Neural progenitor cell (in vitro differentiated cells): ENCODE results near the gene ST3GAL4. TPM values are rescaled to one million over a fixed set of nuclear protein-coding genes. Genes with fewer than 3 reads are reported as not detected.
A peak's percentile ranks its signal among the peaks of the same experiment; 100 is the strongest.

Experiments
- DNase-seq: peaks from one replicate; pipeline ENCODE4 v3.0.0-alpha.2; 2016; ENCODE audit warnings: low spot score
- H2AFZ ChIP-seq: fragments of 200-600 bp; sonication (generic); replicated peaks from 2 replicates; pipeline ENCODE4 v1.6.1; 2016; ENCODE audit warnings: antibody characterized with exemption
- H3F3A ChIP-seq: fragments of 200-600 bp; sonication (generic); 2 replicates; pipeline ENCODE4 v1.6.1; 2016; ENCODE audit warnings: antibody characterized with exemption, low read depth
- H3K27ac ChIP-seq: fragments of 200-600 bp; sonication (generic); 2 replicates; pipeline ENCODE4 v1.5.1; 2016; ENCODE audit warnings: mild to moderate bottlenecking
- H3K27me3 ChIP-seq: fragments of 200-600 bp; sonication (generic); 2 replicates; pipeline ENCODE4 v1.6.1; 2016; ENCODE audit warnings: mild to moderate bottlenecking, moderate library complexity
- H3K36me3 ChIP-seq: fragments of 200-600 bp; sonication (generic); 2 replicates; pipeline ENCODE4 v1.5.1; 2016
- H3K4me1 ChIP-seq: fragments of 200-600 bp; sonication (generic); 2 replicates; pipeline ENCODE4 v1.6.1; 2016; ENCODE audit warnings: mixed run types
- H3K4me2 ChIP-seq: fragments of 200-600 bp; sonication (generic); 2 replicates; pipeline ENCODE4 v1.6.1; 2016
- H3K4me3 ChIP-seq: fragments of 200-600 bp; sonication (generic); 2 replicates; pipeline ENCODE4 v1.5.1; 2016
- H3K79me2 ChIP-seq: fragments of 200-600 bp; sonication (generic); 2 replicates; pipeline ENCODE4 v1.6.1; 2016; ENCODE audit warnings: low read depth
- H3K9ac ChIP-seq: fragments of 200-600 bp; sonication (generic); 2 replicates; pipeline ENCODE4 v1.6.1; 2016
- H3K9me3 ChIP-seq: fragments of 200-600 bp; sonication (generic); 2 replicates; pipeline ENCODE4 v1.5.1; 2016; ENCODE audit warnings: low read depth
- H4K20me1 ChIP-seq: fragments of 200-600 bp; sonication (generic); 2 replicates; pipeline ENCODE4 v1.6.1; 2016; ENCODE audit warnings: low read depth
- H3K27ac Mint-ChIP-seq: 3 replicates; pipeline ENCODE4 v1.8.0; 2021; ENCODE audit warnings: mixed read lengths
- H3K27me3 Mint-ChIP-seq: 2 replicates; pipeline ENCODE4 v1.8.0; 2022; ENCODE audit warnings: low read depth, mild to moderate bottlenecking, inconsistent platforms, moderate library complexity, mixed read lengths; ENCODE audit not compliant: insufficient read depth
- H3K36me3 Mint-ChIP-seq: 3 replicates; pipeline ENCODE4 v1.8.0; 2021; ENCODE audit warnings: mixed read lengths
- H3K4me1 Mint-ChIP-seq: 3 replicates; pipeline ENCODE4 v1.8.0; 2021; ENCODE audit warnings: mixed read lengths
- H3K4me3 Mint-ChIP-seq: 3 replicates; pipeline ENCODE4 v1.8.0; 2021; ENCODE audit warnings: mild to moderate bottlenecking, moderate library complexity, mixed read lengths
- H3K9me3 Mint-ChIP-seq: 3 replicates; pipeline ENCODE4 v1.8.0; 2020; ENCODE audit warnings: mixed read lengths
- EZH2 ChIP-seq: fragments of 200-600 bp; sonication (generic); IDR thresholded peaks from 2 replicates; pipeline ENCODE4 v1.6.1; 2017; ENCODE audit warnings: antibody characterized with exemption, mild to moderate bottlenecking, moderate library complexity
- EZH2phosphoT487 ChIP-seq: fragments of 200-600 bp; sonication (generic); IDR thresholded peaks from 2 replicates; pipeline ENCODE4 v1.6.1; 2017; ENCODE audit warnings: antibody characterized with exemption
- total RNA-seq: library from RNA; depleted of rRNA; stranded (reverse); fragments of >200 nt; gene quantifications from 2 replicates; pipeline ENCODE4 v1.2.3, GENCODE V29; 2015; ENCODE audit warnings: low replicate concordance
- TF ChIP-seq, protein P1 (sequence below): fragments of 200-600 bp; sonication (generic); IDR thresholded peaks from 2 replicates; pipeline ENCODE4 v1.5.1; 2017; ENCODE audit warnings: antibody characterized with exemption, mild to moderate bottlenecking

The ST3GAL4 gene
- total RNA-seq, 1 donor from 2014 or later = 13.0 TPM

DNA sequence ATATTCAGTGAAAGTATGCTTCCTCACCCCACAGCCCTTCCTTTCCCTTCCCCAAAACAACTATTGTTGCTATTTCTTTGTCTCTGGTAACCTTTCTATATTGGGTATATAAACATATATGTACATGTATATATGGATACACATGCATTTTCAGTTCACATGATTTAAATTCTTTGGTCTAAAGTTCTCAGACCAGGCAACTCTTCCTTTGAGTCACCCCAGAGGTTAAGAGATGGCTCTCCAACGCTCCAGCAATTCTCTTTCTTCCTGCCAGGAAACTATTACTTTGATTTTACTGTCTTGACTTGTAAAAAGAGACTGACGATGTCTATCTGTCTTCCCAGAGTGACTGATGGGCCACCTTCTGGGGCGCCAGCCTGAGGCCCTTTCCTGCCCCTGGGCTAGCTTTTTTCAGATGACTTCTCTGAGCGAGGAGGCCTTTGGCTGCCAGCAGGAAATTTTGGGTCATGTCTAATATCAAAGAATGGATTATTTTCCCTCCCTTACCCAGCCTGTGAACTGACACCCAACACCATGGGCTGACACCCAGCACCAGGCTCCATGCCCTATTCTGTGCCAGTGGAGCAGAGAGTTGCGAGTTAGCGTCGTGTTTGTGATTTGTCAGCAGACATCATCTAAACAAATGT, 14.4 kb upstream of the ST3GAL4 start:
- H3K27me3 Mint-ChIP-seq = peaks cover 9% of the 10 kb centered on the region
- peak overlapping the region; percentile 58 for H3K4me2 ChIP-seq
- peaks cover 36% of the 10 kb centered on the region for H3K4me1 Mint-ChIP-seq
- no peaks in the 10 kb centered on the region for H3K9me3 ChIP-seq
- no peak overlapping the region for H3K9ac ChIP-seq
- no peak for TF ChIP-seq EZH2
- TF ChIP-seq, protein P1, sequence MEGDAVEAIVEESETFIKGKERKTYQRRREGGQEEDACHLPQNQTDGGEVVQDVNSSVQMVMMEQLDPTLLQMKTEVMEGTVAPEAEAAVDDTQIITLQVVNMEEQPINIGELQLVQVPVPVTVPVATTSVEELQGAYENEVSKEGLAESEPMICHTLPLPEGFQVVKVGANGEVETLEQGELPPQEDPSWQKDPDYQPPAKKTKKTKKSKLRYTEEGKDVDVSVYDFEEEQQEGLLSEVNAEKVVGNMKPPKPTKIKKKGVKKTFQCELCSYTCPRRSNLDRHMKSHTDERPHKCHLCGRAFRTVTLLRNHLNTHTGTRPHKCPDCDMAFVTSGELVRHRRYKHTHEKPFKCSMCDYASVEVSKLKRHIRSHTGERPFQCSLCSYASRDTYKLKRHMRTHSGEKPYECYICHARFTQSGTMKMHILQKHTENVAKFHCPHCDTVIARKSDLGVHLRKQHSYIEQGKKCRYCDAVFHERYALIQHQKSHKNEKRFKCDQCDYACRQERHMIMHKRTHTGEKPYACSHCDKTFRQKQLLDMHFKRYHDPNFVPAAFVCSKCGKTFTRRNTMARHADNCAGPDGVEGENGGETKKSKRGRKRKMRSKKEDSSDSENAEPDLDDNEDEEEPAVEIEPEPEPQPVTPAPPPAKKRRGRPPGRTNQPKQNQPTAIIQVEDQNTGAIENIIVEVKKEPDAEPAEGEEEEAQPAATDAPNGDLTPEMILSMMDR = no peak
- no peak for TF ChIP-seq EZH2phosphoT487
- peak overlapping the region; percentile 29 for H3K27ac Mint-ChIP-seq
- H3K36me3 Mint-ChIP-seq = peaks cover 29% of the 10 kb centered on the region
- no peak overlapping the region for H3K4me3 ChIP-seq
- no peak overlapping the region for H3K4me3 Mint-ChIP-seq
- no peaks in the 10 kb centered on the region for H3K36me3 ChIP-seq
- no peaks in the 10 kb centered on the region for H3K79me2 ChIP-seq
- peaks cover 24% of the 10 kb centered on the region for H3K4me1 ChIP-seq
- no peak overlapping the region for H3K27ac ChIP-seq
- H2AFZ ChIP-seq = no peak overlapping the region
- no peaks in the 10 kb centered on the region for H3K9me3 Mint-ChIP-seq
- peaks cover 34% of the 10 kb centered on the region for H4K20me1 ChIP-seq
- peaks cover 8% of the 10 kb centered on the region for H3F3A ChIP-seq
- H3K27me3 ChIP-seq = no peaks in the 10 kb centered on the region
- no peak for DNase-seq

DNA sequence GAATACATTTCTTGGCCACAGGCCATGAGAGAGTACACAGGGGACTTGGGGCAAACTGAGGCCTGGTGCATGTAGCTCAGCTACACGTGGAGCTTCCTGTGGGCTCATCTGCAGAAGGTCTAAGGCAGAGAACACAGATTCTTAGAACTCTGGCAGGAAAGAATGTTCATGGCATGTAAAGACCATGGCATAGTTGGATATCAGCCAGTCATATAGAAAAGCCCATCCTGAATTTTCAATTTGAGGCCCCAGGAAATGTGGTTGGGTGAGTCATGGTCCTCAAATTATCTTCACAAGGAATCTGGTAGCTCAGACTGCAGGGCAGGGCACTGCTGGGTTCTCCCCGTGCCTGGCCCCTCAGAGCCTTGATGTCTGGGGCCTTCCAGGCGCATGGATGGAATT, 13.7 kb upstream of the ST3GAL4 start:
- Mint-ChIP-seq H3K36me3 (peaks cover 30% of the 10 kb centered on the region), H3K4me3 (no peak overlapping the region), H3K9me3 (no peaks in the 10 kb centered on the region), H3K4me1 (peaks cover 35% of the 10 kb centered on the region), H3K27ac (no peak overlapping the region), H3K27me3 (peaks cover 9% of the 10 kb centered on the region)
- H3K9ac ChIP-seq = no peak overlapping the region
- TF ChIP-seq EZH2 = no peak
- TF ChIP-seq EZH2phosphoT487 = no peak
- TF ChIP-seq, protein P1 = no peak
- H2AFZ ChIP-seq = no peak overlapping the region
- no peak overlapping the region for H3K27ac ChIP-seq
- H3K4me3 ChIP-seq = no peak overlapping the region
- peaks cover 41% of the 10 kb centered on the region for H4K20me1 ChIP-seq
- H3K4me1 ChIP-seq = peaks cover 18% of the 10 kb centered on the region
- H3K79me2 ChIP-seq = no peaks in the 10 kb centered on the region
- no peak overlapping the region for H3K4me2 ChIP-seq
- DNase-seq = no peak
- H3K27me3 ChIP-seq = no peaks in the 10 kb centered on the region
- peaks cover 8% of the 10 kb centered on the region for H3F3A ChIP-seq
- H3K9me3 ChIP-seq = no peaks in the 10 kb centered on the region
- H3K36me3 ChIP-seq = no peaks in the 10 kb centered on the region

DNA sequence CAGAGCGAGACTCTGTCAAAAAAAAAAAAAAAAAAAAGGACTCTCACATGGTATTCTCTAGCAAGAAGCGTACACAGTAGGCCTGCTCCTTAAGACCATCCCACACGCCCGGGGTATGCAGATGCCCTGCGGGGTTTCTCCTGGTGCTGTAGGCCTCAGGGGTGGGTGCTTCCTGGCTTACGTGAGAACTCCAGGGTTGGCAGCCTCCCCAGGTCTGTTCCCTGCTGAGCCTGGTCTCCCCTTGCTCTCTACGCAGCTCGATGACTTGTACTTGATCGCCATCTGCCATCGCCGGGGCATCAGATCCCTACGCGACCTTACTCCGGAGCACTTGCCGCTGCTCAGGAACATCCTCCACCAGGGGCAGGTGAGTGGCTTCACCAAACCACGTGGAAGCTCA, 12.4 kb upstream of the ST3GAL4 start:
- no peak overlapping the region for H3K4me3 Mint-ChIP-seq
- H3K9ac ChIP-seq = no peak overlapping the region
- TF ChIP-seq EZH2phosphoT487 (no peak), EZH2 (no peak)
- TF ChIP-seq, protein P1 = no peak
- peaks cover 8% of the 10 kb centered on the region for H3F3A ChIP-seq
- peaks cover 30% of the 10 kb centered on the region for H3K36me3 Mint-ChIP-seq
- H3K79me2 ChIP-seq = no peaks in the 10 kb centered on the region
- H4K20me1 ChIP-seq = peaks cover 49% of the 10 kb centered on the region
- H3K9me3 ChIP-seq = no peaks in the 10 kb centered on the region
- peaks cover 33% of the 10 kb centered on the region for H3K4me1 Mint-ChIP-seq
- no peak overlapping the region for H2AFZ ChIP-seq
- H3K36me3 ChIP-seq = no peaks in the 10 kb centered on the region
- H3K4me3 ChIP-seq = no peak overlapping the region
- H3K4me1 ChIP-seq = peaks cover 18% of the 10 kb centered on the region
- H3K27ac Mint-ChIP-seq = no peak overlapping the region
- H3K27me3 ChIP-seq = no peaks in the 10 kb centered on the region
- H3K4me2 ChIP-seq = no peak overlapping the region
- no peaks in the 10 kb centered on the region for H3K9me3 Mint-ChIP-seq
- DNase-seq = no peak
- H3K27me3 Mint-ChIP-seq = peaks cover 9% of the 10 kb centered on the region
- no peak overlapping the region for H3K27ac ChIP-seq
